ENCODE data around the gene MBD4. TPM values are rescaled to one million over a fixed set of nuclear protein-coding genes. Genes with fewer than 3 reads are reported as not detected.

MBD4 gene
- total RNA-seq, 1 donor from 2014 or later = 34.9 TPM

DNA sequence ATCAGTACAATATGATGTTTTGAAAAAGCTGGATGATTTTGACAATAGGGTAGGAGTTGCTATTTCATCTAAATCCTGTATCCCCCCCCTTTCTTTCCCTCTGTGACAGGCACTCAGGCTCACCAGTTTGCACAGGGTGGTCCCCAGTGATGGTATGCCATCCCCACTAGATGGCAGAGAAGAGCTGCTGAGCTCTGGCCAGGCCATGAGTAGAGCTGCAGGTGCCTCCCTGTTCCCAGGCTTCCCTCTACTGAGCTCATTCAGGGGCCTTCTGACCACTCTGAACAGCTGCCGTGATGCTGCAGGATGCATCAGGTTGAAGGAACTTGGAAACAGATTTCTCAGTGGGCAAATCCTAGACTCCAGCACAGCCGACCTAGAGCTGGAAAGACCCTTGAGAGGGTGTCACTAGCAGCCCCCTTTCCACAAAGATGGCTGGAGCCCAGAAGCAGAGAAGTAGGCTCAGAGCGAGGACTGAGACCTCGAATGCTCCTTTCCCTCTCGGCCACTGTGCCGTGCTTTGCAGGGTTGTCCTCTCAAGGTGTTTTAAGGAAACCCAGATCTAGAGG, 56.4 kb downstream of the MBD4 start:
- DNase-seq (ENCODE audit: low spot score) = peak; percentile 55

DNA sequence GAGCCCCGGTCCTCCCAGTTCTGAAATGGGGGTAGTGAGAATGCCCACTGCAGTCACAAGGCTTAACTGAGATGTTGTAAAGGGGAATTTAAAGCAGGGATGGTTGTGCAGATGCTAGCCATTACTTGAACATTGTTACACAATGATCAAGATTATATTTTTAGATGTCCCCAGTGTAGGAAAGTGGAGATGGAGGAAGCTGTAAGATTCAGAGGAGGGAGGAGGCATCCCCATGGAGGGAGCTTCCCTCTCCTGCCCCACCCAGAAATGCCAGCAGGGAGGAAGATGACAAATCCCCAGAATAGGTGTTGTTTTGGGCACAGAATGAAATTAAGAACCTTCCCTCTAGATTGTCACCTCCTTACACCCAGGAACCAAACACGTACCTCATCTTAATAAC, 57.4 kb downstream of the MBD4 start:
- no peak for DNase-seq (ENCODE audit: low spot score)

Other genes with a start within 250 kb of the MBD4 start
- gene COPG1, start 190.3 kb downstream of the MBD4 start, total RNA-seq = 216 TPM
- 44.3 TPM for gene HMCES, start 161.1 kb downstream of the MBD4 start, total RNA-seq
- 4.9 TPM for gene EFCAB12, start 11.3 kb downstream of the MBD4 start, total RNA-seq
- 28.6 TPM for gene IFT122, start 276 bp upstream of the MBD4 start, total RNA-seq
- not detected for gene RHO, start 88.7 kb upstream of the MBD4 start, total RNA-seq
- gene H1-8, start 103.2 kb upstream of the MBD4 start, total RNA-seq = not detected
- 82.2 TPM for gene PLXND1, start 166.7 kb upstream of the MBD4 start, total RNA-seq

Data from mucosa of gallbladder (tissue), 1 donor.